ENCODE measurements around the gene SIN3B.

- TF ChIP-seq, protein P1, sequence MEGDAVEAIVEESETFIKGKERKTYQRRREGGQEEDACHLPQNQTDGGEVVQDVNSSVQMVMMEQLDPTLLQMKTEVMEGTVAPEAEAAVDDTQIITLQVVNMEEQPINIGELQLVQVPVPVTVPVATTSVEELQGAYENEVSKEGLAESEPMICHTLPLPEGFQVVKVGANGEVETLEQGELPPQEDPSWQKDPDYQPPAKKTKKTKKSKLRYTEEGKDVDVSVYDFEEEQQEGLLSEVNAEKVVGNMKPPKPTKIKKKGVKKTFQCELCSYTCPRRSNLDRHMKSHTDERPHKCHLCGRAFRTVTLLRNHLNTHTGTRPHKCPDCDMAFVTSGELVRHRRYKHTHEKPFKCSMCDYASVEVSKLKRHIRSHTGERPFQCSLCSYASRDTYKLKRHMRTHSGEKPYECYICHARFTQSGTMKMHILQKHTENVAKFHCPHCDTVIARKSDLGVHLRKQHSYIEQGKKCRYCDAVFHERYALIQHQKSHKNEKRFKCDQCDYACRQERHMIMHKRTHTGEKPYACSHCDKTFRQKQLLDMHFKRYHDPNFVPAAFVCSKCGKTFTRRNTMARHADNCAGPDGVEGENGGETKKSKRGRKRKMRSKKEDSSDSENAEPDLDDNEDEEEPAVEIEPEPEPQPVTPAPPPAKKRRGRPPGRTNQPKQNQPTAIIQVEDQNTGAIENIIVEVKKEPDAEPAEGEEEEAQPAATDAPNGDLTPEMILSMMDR (IDR thresholded peaks at IDR 0.05), result no peak
- TF ChIP-seq EP300 (IDR thresholded peaks at IDR 0.05), result no peak
These were observed 18.2 kb downstream of the SIN3B start for GRCh38 chr19:16847430-16847829.

All from ovary (tissue), 3 donors.